ENCODE results near the gene KCNAB3. TPM values are rescaled to one million over a fixed set of nuclear protein-coding genes. Genes with fewer than 3 reads are reported as not detected.

KCNAB3 gene
- total and polyA plus RNA-seq, 9 of the 15 experiments (the other 6 are each of a cell fraction or from before 2014, with no cell fraction given): 0.03 to 2.5 (median 1.1) TPM

DNA sequence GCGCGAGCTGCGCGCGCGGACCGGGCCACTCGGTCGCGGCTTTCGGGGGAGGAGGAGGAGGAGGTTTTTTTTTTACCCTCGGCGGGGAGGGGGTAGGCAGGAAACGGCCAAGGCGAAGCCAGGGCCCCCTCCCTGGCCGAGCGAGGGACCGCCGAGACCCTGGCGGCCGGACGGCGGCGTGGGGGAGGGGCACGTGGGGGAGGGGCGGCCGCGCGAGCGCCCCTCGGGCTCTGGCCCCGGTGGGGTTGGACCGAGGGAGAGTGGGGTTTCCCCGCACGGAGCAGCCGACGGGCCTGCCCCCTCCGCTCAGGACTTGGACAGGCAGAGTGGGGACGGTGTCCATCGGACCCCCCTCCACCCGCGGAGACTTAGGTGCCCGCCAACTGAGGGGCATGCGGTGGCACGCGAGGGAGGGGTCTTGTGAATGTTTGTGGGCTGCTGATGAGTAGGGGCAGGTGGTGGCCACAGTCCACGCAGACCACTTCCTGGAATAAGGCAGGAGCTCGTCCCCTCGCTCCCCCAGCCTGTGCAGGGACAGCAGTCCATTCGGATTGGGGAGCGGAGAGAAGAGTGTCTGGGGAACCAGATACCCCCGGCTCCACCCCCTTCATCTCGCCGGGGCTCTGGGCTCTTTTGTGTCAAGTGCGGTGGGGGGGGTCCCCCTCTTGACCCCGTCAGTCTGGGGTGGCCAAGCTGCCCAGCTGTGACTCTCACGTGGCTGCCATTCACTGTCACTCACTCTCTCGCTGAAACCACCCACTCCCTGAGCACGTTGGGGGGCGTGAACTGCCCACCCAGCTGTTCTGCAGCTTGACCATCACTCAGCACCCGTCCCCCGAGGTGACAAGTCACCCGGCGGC, 44.1 kb downstream of the KCNAB3 start (continued):
- TF ChIP-seq, protein P1, sequence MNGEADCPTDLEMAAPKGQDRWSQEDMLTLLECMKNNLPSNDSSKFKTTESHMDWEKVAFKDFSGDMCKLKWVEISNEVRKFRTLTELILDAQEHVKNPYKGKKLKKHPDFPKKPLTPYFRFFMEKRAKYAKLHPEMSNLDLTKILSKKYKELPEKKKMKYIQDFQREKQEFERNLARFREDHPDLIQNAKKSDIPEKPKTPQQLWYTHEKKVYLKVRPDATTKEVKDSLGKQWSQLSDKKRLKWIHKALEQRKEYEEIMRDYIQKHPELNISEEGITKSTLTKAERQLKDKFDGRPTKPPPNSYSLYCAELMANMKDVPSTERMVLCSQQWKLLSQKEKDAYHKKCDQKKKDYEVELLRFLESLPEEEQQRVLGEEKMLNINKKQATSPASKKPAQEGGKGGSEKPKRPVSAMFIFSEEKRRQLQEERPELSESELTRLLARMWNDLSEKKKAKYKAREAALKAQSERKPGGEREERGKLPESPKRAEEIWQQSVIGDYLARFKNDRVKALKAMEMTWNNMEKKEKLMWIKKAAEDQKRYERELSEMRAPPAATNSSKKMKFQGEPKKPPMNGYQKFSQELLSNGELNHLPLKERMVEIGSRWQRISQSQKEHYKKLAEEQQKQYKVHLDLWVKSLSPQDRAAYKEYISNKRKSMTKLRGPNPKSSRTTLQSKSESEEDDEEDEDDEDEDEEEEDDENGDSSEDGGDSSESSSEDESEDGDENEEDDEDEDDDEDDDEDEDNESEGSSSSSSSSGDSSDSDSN (IDR thresholded peaks at IDR 0.05; ENCODE audit: borderline replicate concordance in 1 of 2, low read depth in 2 of 2, low read length in 2 of 2): 0 out of 4 replicates have a peak, but pooled peaks of 1 of the 2 experiments have one; percentile 10
- no peak for TF ChIP-seq GABPB1 (CRISPR knock-in tag; IDR thresholded peaks at IDR 0.05)
- no peak for TF ChIP-seq ZNF217 (CRISPR knock-in tag; IDR thresholded peaks at IDR 0.05)
- TF ChIP-seq MXI1 (IDR thresholded peaks at IDR 0.05; ENCODE audit: low read depth, low read length): peak; percentile 54; the same call in 1 of the 2 replicates
- TF ChIP-seq PCBP1 (IDR thresholded peaks at IDR 0.05; ENCODE audit: low read depth, low read length, poor library complexity, severe bottlenecking): peak; percentile 28
- no peak for TF ChIP-seq PML (IDR thresholded peaks at IDR 0.05; ENCODE audit: low read length)
- TF ChIP-seq FIP1L1 (IDR thresholded peaks at IDR 0.05; ENCODE audit: low read depth, low read length, poor library complexity, severe bottlenecking): no peak
- TF ChIP-seq BRF1 (IDR thresholded peaks at IDR 0.05; ENCODE audit: borderline replicate concordance, extremely low read depth, insufficient read length): no peak
- no peak for TF ChIP-seq ZNF551 (CRISPR knock-in tag; IDR thresholded peaks at IDR 0.05)
- TF ChIP-seq SAP30 (IDR thresholded peaks at IDR 0.05; ENCODE audit: borderline replicate concordance, insufficient read depth, low read depth, low read length, poor library complexity, severe bottlenecking): peak; percentile 79
- TF ChIP-seq, protein P2, sequence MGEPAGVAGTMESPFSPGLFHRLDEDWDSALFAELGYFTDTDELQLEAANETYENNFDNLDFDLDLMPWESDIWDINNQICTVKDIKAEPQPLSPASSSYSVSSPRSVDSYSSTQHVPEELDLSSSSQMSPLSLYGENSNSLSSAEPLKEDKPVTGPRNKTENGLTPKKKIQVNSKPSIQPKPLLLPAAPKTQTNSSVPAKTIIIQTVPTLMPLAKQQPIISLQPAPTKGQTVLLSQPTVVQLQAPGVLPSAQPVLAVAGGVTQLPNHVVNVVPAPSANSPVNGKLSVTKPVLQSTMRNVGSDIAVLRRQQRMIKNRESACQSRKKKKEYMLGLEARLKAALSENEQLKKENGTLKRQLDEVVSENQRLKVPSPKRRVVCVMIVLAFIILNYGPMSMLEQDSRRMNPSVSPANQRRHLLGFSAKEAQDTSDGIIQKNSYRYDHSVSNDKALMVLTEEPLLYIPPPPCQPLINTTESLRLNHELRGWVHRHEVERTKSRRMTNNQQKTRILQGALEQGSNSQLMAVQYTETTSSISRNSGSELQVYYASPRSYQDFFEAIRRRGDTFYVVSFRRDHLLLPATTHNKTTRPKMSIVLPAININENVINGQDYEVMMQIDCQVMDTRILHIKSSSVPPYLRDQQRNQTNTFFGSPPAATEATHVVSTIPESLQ (CRISPR knock-in tag; IDR thresholded peaks at IDR 0.05): no peak
- TF ChIP-seq HDAC1 (IDR thresholded peaks at IDR 0.05): peak in 1 of 2 experiments; percentile 83; a peak in 1 of 4 replicates
- TF ChIP-seq HDAC3 (IDR thresholded peaks at IDR 0.05; ENCODE audit: borderline replicate concordance, partially characterized antibody): no peak
- no peak for TF ChIP-seq ZNF165 (CRISPR knock-in tag; IDR thresholded peaks at IDR 0.05; ENCODE audit: borderline replicate concordance)
- TF ChIP-seq, protein P3, sequence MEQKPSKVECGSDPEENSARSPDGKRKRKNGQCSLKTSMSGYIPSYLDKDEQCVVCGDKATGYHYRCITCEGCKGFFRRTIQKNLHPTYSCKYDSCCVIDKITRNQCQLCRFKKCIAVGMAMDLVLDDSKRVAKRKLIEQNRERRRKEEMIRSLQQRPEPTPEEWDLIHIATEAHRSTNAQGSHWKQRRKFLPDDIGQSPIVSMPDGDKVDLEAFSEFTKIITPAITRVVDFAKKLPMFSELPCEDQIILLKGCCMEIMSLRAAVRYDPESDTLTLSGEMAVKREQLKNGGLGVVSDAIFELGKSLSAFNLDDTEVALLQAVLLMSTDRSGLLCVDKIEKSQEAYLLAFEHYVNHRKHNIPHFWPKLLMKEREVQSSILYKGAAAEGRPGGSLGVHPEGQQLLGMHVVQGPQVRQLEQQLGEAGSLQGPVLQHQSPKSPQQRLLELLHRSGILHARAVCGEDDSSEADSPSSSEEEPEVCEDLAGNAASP (IDR thresholded peaks at IDR 0.05): no peak
- TF ChIP-seq KLF13 (tag; IDR thresholded peaks at IDR 0.05; ENCODE audit: borderline replicate concordance, low read depth): no peak
- TF ChIP-seq MAFG (tag; conservative IDR thresholded peaks at IDR 0.05): no peak
- no peak for TF ChIP-seq ZNF780A (CRISPR knock-in tag; IDR thresholded peaks at IDR 0.05)
- no peak for TF ChIP-seq ELF4 (CRISPR knock-in tag; IDR thresholded peaks at IDR 0.05)
- TF ChIP-seq ZNF436 (CRISPR knock-in tag; IDR thresholded peaks at IDR 0.05): no peak
- 0 out of 2 replicates have a peak, but pooled peaks have one; percentile 8 for TF ChIP-seq ARID1B (IDR thresholded peaks at IDR 0.05)
- no peak for TF ChIP-seq GABPB2 (CRISPR knock-in tag; conservative IDR thresholded peaks at IDR 0.05)

All from K562 (cell line).